Activated T-cell treated with anti-CD3 and anti-CD28 coated beads for 4 hours (primary cell): Measurements from ENCODE around the gene CARMIL1.

Source experiments
- DNase-seq: peaks from one replicate; pipeline ENCODE4 v3.0.0-alpha.2; 2020

Gene CARMIL1

GRCh38 chr6:25278914-25279747, at the start of gene CARMIL1:
TSS of gene CARMIL1 (plus strand) at chr6:25279374. CDS start at chr6:25279796, 422 bp downstream.
- DNase-seq = peak; percentile 48

- DNase-seq = no peak
Observed at GRCh38 chr6:25229671-25230321, 49.4 kb upstream of the CARMIL1 start.

GRCh38 chr6:25232479-25232878, 46.7 kb upstream of the CARMIL1 start:
- DNase-seq = no peak

- DNase-seq = no peak
Observed at GRCh38 chr6:25233226-25233625, 45.9 kb upstream of the CARMIL1 start.

DNA sequence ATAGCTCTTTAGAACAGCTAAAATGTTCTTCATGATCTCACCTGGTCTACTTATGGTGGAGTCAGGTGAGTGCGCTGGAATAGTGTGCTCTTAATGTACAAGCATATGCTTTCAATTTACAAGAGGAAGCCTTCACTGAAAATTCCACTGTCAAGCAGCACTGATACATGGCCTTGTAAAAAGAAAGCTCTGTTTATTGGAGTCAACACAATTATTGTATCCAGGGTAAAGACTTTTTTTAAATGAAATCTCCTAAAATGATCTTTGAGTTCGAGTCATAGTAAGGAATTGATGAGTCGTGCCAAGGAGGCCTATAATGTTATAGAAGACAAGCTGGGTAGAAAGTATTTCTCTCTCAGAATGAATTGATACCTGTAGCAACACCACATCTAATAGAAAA, 41.6 kb upstream of the CARMIL1 start:
- no peak for DNase-seq

- DNase-seq = no peak
Observed at GRCh38 chr6:25239059-25239458, 40.1 kb upstream of the CARMIL1 start.

DNA sequence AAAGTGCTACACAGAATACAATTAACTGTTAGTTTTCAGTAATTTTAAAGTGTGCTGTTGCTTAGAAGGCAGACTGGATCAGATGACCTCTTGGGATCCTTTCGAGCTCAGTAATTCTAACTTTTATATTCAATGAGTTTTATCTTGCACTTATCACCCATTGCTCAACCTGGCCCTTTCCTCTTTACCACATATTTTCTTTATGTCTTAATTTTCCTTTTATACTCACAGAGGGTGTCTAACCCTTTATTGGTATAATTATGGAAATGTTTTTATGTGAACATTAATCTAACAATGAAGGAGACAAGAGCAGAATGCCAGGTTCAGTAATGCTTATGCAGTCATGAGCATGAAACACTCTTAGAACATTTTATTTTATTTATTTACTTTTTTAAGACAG, 39.7 kb upstream of the CARMIL1 start:
- DNase-seq = no peak

- no peak for DNase-seq
Observed at GRCh38 chr6:25242567-25242966, 36.6 kb upstream of the CARMIL1 start.

DNA sequence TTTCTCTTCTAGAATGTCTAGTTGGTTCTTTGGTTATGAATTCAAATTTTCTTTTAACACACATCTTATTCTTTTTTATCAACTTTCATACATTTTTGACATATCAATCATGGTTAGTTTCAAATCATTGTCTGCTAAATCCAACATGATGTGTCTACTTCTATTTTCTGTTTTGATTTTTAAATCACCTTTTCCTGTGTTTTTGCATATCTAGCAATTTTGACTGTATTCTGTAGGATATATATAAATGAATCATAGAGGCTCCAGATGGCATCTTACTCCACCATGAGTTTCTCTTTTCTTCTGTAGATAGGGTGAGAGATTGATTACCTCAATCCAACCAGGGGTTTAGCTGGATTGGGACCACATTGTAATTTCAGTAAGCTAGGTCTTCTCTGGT, 34.3 kb upstream of the CARMIL1 start:
- no peak for DNase-seq

DNA sequence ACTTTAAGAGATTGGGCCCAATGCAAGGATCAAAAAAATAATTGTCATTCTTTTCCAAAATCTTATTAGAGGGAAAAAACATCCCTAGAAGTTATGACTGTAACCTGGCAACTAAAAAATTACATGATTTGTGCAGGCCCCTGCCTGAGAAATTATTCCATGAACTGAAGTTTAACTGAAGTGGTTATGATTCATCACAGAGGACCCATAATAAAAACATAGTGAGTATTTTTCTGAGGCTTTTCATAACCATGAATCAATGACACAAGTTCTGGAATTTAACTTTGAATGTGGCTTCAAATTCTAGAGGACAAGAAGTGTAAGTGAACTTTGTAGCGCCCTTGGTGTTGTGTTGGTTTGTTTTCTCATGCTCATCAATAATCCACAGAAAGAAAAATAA, 31.1 kb upstream of the CARMIL1 start:
- no peak for DNase-seq

GRCh38 chr6:25249133-25249532, 30.0 kb upstream of the CARMIL1 start:
- no peak for DNase-seq

DNA sequence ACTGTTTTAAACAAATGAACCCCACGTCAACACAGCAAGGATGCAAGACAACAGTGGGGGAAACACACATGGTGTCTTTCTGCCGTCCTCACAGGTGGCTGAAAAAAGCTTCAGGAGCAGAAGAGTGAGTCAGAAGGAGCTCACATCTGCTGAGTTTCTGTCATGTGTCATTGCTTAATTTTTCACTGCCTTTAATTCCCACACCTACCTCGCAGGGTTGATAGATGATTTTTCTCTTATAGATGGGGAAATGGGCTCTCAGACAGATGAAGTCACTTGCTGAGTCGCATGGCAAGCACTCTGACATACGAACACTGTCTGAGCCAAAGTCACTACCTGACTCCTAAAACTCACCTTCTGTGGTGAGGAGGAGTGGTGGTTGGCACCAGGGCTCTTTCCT, 28.3 kb upstream of the CARMIL1 start:
- DNase-seq = no peak

DNA sequence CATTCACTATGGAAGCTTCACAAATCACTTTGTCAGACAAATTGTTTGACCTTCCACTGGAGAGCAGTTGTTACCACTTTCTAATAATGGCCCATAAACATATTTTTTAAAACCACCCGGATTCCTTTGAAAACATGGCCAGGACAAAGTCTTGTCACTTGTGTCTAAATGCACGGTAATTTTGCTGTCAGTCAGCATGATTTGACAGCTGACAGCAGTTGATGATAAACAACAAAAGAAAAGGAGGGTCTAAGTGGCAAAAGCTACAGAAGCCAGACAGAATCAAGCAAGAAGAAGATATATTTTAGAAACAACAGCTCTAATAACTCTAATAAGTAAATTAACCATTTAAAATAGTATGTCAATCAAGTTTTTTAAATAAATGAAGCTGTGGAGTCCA, 27.7 kb upstream of the CARMIL1 start:
- DNase-seq = no peak

- DNase-seq = no peak
Observed at GRCh38 chr6:25253351-25253750, 25.8 kb upstream of the CARMIL1 start.

- no peak for DNase-seq
Observed at GRCh38 chr6:25254671-25255070, 24.5 kb upstream of the CARMIL1 start.

DNA sequence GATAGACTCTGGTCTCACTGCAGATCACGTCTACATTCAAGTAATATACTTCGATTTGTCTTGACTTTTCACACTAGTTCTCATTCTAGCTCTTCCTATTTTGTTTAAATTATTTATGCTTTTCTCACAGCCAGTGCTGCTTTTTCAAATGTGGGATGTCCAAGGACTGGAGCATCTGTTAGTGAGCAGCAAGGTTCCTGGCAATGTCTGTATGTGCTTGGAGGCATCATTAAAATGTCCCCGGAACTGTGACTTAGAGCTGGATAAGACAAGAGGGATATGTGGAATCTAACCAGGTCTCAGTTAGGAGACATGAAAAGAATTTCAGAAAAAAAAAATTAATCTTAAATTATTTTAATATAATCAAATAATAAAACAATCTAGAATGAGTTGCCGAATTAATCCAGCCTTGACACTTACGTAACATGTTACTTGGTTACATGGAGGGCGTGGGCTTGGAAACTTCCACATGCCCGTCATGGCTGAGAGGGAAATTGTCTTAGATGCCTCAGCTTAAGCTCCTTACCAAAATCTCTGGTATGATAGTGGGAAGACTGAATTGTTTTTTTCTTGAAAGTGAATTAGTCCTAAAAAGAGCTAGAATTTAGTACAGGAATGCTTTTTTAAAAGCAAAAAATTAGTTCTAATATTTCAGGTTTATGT, 21.4 kb upstream of the CARMIL1 start:
- no peak for DNase-seq

DNA sequence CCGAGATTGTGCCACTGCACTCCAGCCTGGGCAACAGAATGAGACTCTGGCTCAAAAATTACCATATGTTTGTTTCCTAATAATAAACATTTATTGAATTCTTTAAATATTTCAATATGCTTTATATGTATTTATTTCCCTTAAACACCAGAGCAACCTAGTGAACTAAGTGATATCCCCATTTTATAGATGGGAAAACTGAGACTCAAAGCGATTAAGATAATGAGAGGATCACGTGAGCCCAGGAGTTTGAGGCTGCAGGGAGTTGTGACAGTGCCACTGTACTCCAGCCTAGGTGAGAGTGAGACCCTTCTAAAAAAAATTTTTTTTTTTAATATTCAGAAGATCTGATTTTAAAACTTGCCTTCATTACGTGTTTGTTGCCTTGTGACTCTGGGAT, 19.4 kb upstream of the CARMIL1 start:
- DNase-seq = no peak

GRCh38 chr6:25263657-25264056, 15.5 kb upstream of the CARMIL1 start:
- no peak for DNase-seq

DNA sequence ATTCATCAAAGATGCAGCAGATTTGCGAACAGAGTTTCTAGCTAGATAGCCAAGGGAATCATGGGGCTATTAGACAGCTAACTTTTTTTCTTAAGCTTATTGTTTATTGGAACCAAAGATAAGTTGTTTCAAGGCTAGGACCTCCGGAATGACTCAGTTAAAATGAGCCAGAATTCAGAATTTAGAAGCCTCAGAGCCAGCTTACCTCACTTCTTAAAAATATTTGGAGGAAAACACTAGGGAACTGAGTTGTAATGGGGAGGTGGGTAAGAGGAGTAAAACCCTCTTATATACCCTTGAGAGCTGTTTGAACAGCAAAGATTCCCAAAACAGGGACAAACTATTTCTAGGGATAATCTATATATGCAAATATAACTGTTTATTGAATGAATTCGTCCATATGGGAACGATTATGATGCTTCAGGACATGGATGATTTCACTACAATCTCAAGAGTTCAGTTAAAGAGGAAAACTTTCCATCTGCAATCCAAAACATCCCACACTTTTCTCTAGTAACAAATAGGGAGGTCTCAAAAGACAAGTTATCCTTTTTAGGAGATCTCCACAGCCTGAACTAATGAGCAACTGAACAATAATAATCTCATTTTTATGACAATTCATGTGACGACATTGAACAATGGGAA, 12.6 kb upstream of the CARMIL1 start:
- no peak for DNase-seq

DNA sequence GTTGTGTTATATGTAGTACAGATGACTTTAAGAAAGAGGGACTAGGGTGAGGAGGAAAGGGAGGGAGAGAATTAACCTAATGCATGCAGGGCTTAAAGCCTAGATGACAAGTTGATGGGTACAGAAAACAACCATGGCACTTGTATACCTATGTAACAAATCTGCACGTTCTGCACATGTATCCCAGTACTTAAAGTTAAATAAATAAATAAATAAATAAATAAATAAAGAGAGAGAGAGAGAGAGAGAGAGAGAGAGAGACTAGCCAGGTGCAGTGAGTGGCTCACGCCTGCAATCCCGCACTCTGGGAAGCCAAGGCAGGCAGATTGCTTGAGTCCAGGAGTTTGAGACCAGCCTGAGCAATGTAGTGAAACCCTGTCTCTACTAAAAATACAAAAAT, 11.5 kb upstream of the CARMIL1 start:
- DNase-seq = no peak

GRCh38 chr6:25270559-25270958, 8.6 kb upstream of the CARMIL1 start:
- no peak for DNase-seq

- no peak for DNase-seq
Observed at GRCh38 chr6:25275436-25275835, 3.7 kb upstream of the CARMIL1 start.

- no peak for DNase-seq
Observed at GRCh38 chr6:25277386-25277785, 1.8 kb upstream of the CARMIL1 start.

GRCh38 chr6:25277857-25278256, 1.3 kb upstream of the CARMIL1 start:
- no peak for DNase-seq
